PC-3 (cell line): Measurements from ENCODE around the gene ARHGAP26. TPM values are rescaled to one million over a fixed set of nuclear protein-coding genes. Genes with fewer than 3 reads are reported as not detected.

Source experiments
- ATAC-seq: fragments of 200-7000 bp; cut with Tn5 transposase; 2 replicates; pipeline ENCODE4 v1.9.1; 2020; ENCODE audit warnings: mild to moderate bottlenecking, moderate library complexity
- BruUV-seq: library from RNA; stranded (reverse); fragments of 400-500 nt; replicated peaks from 2 replicates; lab custom pipeline; 2021; lab: Mats Ljungman, UMichigan
- CTCF ChIA-PET: fragments of 300-600 bp; sonication (Branson Sonifier 250); formaldehyde crosslinking; loops from one replicate; lab custom pipeline; 2022; ENCODE audit warnings: antibody characterized with exemption; lab: Charles Lee
- POLR2A ChIA-PET: fragments of 300-600 bp; sonication (Branson Sonifier 250); formaldehyde crosslinking; loops from one replicate; lab custom pipeline; 2022; ENCODE audit warnings: antibody characterized with exemption; ENCODE audit not compliant: unreplicated experiment; lab: Charles Lee
- DNase-seq: peaks from one replicate; pipeline ENCODE4 v3.0.0-alpha.2; 2015
- H2AFZ ChIP-seq: fragments of 300-600 bp; sonication (generic); 2 replicates; pipeline ENCODE4 v1.6.0; 2016; ENCODE audit warnings: antibody characterized with exemption, low read length
- H3F3A ChIP-seq: fragments of 300-600 bp; sonication (generic); one replicate; pipeline ENCODE4 v1.6.0; 2017; ENCODE audit warnings: antibody characterized with exemption, low read length, control low read depth, mild to moderate bottlenecking; ENCODE audit not compliant: unreplicated experiment
- H3K27ac ChIP-seq: fragments of 300-600 bp; sonication (generic); 2 replicates; pipeline ENCODE4 v1.5.1; 2016; ENCODE audit warnings: mild to moderate bottlenecking, low read length
- H3K27me3 ChIP-seq: fragments of 300-600 bp; sonication (generic); 2 replicates; pipeline ENCODE4 v1.6.1; 2016; ENCODE audit warnings: low read length, mixed read lengths
- H3K36me3 ChIP-seq: fragments of 300-600 bp; sonication (generic); 2 replicates; pipeline ENCODE4 v1.6.1; 2016; ENCODE audit warnings: low read depth, mixed run types, low read length, mixed read lengths
- H3K4me1 ChIP-seq: fragments of 300-600 bp; sonication (generic); 2 replicates; pipeline ENCODE4 v1.5.1; 2016; ENCODE audit warnings: low read length; ENCODE audit not compliant: insufficient read depth
- H3K4me2 ChIP-seq: fragments of 300-600 bp; sonication (generic); 2 replicates; pipeline ENCODE4 v1.6.0; 2016; ENCODE audit warnings: low read length
- H3K4me3 ChIP-seq: fragments of 300-600 bp; sonication (generic); 2 replicates; pipeline ENCODE4 v1.5.1; 2016; ENCODE audit warnings: mild to moderate bottlenecking, low read length, mixed read lengths
- H3K79me2 ChIP-seq: fragments of 300-600 bp; sonication (generic); 2 replicates; pipeline ENCODE4 v1.6.1; 2017; ENCODE audit warnings: low read length, mixed read lengths
- H3K9ac ChIP-seq: fragments of 300-600 bp; sonication (generic); 2 replicates; pipeline ENCODE4 v1.6.0; 2016; ENCODE audit warnings: mild to moderate bottlenecking, low read length
- H3K9me2 ChIP-seq: fragments of 300-600 bp; sonication (generic); replicated peaks from 2 replicates; pipeline ENCODE4 v1.6.1; 2016; ENCODE audit warnings: mixed run types, low read length, mixed read lengths
- H3K9me3 ChIP-seq: fragments of 300-600 bp; sonication (generic); 2 replicates; pipeline ENCODE4 v1.6.1; 2016; ENCODE audit warnings: low read length, mixed read lengths
- H4K20me1 ChIP-seq: fragments of 300-600 bp; sonication (generic); 2 replicates; pipeline ENCODE4 v1.6.1; 2016; ENCODE audit warnings: low read length, mixed read lengths
- EZH2 ChIP-seq: fragments of 300-600 bp; sonication (generic); IDR thresholded peaks from one replicate; pipeline ENCODE4 v1.6.1; 2017; ENCODE audit warnings: antibody characterized with exemption, mild to moderate bottlenecking, low read length; ENCODE audit not compliant: unreplicated experiment
- EZH2phosphoT487 ChIP-seq: fragments of 300-600 bp; sonication (generic); IDR thresholded peaks from 2 replicates; pipeline ENCODE4 v1.6.1; 2018; ENCODE audit warnings: mild to moderate bottlenecking, antibody characterized with exemption, low read length, borderline replicate concordance
- intact Hi-C: fragments of 100-400 bp; cut with micrococcal nuclease; formaldehyde crosslinking; loops from 2 replicates; pipeline ENCODE4 v1.9.0; 2023
- total RNA-seq: library from RNA; depleted of rRNA; stranded (reverse); fragments of >200 nt; gene quantifications from 2 replicates; pipeline ENCODE4 v1.2.3, GENCODE V29; 2014
- TF ChIP-seq, protein P1 (sequence below): fragments of 300-600 bp; sonication (generic); conservative IDR thresholded peaks from 2 replicates; pipeline ENCODE4 v1.5.1; 2017; ENCODE audit warnings: antibody characterized with exemption, low read depth, mild to moderate bottlenecking, low read length

ARHGAP26 gene
- total RNA-seq, 1 experiment from 2014 or later, result 11.7 TPM

DNA sequence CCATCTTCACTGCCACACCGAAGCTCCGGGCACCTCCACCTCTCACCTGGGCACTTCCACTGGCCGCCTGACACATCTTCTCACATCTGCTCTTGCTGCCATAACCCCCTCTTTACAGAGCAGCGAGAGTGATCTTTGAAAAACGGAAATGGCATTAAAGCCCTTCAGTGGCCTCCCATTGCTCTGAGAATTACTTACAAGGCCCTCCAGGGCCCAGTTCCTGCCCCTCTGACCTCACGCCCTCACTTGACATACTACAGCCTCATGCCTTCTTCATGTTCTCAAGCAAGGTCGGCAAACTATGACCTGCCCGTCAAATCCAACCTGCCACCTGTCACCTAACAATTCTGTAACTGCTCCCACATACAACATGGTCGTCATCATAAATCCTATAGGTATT lies 446.0 kb downstream of the ARHGAP26 start:
- H3K27ac ChIP-seq, result no peak overlapping the region
- POLR2A ChIA-PET, result no interaction called here
- BruUV-seq, result no TSS peak

DNA sequence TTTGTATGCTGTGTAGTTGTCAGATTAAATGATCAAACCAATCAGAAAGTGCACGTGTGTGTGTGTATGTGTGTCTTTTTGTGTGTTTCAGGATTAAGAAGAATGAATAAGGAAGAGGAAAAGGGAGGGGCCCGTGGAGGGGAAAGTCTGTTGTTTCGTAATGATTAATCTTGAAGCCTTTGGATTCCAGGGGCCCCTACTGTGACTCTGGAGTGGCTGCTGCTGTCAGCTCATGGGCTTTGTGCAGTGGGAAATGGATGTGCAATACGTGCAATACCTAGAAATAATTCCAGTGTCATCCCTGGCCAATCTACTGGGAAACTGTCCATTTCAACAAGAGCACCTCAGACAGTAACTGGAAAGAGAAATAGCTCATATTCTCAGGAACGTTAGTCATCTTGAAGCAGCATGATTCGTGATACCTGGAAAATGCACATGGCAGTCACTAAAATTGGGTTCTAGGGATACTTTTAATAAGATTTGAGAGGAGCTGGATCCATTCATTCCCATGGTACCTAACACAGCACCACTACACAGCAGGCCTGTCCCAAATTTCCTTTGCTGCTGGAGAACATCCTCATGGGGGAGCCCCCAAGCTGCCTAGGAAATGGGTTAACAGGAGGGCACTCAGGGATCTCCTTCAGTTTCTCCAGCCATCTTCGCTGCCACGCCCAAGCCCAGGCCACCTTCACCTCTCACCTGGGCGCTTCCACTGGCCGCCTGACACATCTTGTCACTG lies 447.1 kb downstream of the ARHGAP26 start:
- H3K9ac ChIP-seq, result no peak overlapping the region
- no peak overlapping the region for H3K4me3 ChIP-seq
- ChIA-PET POLR2A (no interaction called here), CTCF (no interaction called here)
- no peaks in the 10 kb centered on the region for H4K20me1 ChIP-seq
- H3K27ac ChIP-seq, result no peak overlapping the region
- no peaks in the 10 kb centered on the region for H3K4me1 ChIP-seq
- no peak overlapping the region for H2AFZ ChIP-seq
- no peaks in the 10 kb centered on the region for H3K36me3 ChIP-seq
- intact Hi-C loops, result no loop called here
- ATAC-seq (no peak), DNase-seq (no peak)
- no peaks in the 10 kb centered on the region for H3K9me3 ChIP-seq
- H3K79me2 ChIP-seq, result no peaks in the 10 kb centered on the region
- no peak overlapping the region for H3K4me2 ChIP-seq
- H3K9me2 ChIP-seq, result no peaks in the 10 kb centered on the region
- no peaks in the 10 kb centered on the region for H3F3A ChIP-seq
- no TSS peak for BruUV-seq
- H3K27me3 ChIP-seq, result no peaks in the 10 kb centered on the region
- TF ChIP-seq EZH2 (no peak), EZH2phosphoT487 (no peak)
- TF ChIP-seq, protein P1, sequence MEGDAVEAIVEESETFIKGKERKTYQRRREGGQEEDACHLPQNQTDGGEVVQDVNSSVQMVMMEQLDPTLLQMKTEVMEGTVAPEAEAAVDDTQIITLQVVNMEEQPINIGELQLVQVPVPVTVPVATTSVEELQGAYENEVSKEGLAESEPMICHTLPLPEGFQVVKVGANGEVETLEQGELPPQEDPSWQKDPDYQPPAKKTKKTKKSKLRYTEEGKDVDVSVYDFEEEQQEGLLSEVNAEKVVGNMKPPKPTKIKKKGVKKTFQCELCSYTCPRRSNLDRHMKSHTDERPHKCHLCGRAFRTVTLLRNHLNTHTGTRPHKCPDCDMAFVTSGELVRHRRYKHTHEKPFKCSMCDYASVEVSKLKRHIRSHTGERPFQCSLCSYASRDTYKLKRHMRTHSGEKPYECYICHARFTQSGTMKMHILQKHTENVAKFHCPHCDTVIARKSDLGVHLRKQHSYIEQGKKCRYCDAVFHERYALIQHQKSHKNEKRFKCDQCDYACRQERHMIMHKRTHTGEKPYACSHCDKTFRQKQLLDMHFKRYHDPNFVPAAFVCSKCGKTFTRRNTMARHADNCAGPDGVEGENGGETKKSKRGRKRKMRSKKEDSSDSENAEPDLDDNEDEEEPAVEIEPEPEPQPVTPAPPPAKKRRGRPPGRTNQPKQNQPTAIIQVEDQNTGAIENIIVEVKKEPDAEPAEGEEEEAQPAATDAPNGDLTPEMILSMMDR, result no peak

More for the DNA sequence above, 446.0 kb downstream of the ARHGAP26 start:
- Histone ChIP-seq H3K9ac (no peak overlapping the region), H3K9me3 (no peaks in the 10 kb centered on the region), H3K27me3 (no peaks in the 10 kb centered on the region), H3K79me2 (no peaks in the 10 kb centered on the region), H3K36me3 (no peaks in the 10 kb centered on the region), H3K4me1 (no peaks in the 10 kb centered on the region), H2AFZ (no peak overlapping the region), H3K9me2 (no peaks in the 10 kb centered on the region), H3K4me3 (no peak overlapping the region), H3K4me2 (no peak overlapping the region), H4K20me1 (no peaks in the 10 kb centered on the region), H3F3A (no peaks in the 10 kb centered on the region)
- intact Hi-C loops, result no loop called here
- TF ChIP-seq EZH2phosphoT487, result no peak
- TF ChIP-seq, protein P1, result no peak
- no peak for TF ChIP-seq EZH2
- DNase-seq (no peak), ATAC-seq (no peak)
- CTCF ChIA-PET, result no interaction called here

DNA sequence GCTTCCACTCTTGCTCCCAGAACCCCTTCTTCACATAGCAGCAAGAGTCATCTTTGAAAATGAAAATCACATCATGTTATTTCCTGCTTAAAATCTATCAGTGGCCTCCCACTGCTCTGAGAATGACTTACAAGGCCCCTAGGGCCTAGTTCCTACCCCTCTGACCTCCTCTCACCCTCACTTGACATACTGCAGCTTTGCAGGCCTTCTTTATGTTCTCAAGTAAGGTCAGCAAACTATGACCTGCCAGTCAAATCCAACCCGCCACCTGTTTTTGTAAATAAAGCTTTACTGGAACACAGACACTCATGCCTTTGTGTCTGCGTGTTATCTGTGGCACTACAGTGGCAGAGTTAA lies 447.6 kb downstream of the ARHGAP26 start:
- no TSS peak for BruUV-seq
- H3K9ac ChIP-seq, result no peak overlapping the region
- no peaks in the 10 kb centered on the region for H3K79me2 ChIP-seq
- H3K9me3 ChIP-seq, result no peaks in the 10 kb centered on the region
- no peaks in the 10 kb centered on the region for H3K4me1 ChIP-seq
- H4K20me1 ChIP-seq, result no peaks in the 10 kb centered on the region
- POLR2A ChIA-PET, result no interaction called here
- no peaks in the 10 kb centered on the region for H3K27me3 ChIP-seq
- H3K4me2 ChIP-seq, result no peak overlapping the region
- ATAC-seq (no peak), DNase-seq (no peak)
- TF ChIP-seq, protein P1, result no peak
- TF ChIP-seq EZH2phosphoT487 (no peak), EZH2 (no peak)
- no peak overlapping the region for H3K27ac ChIP-seq
- CTCF ChIA-PET, result no interaction called here
- no peak overlapping the region for H2AFZ ChIP-seq
- H3K9me2 ChIP-seq, result no peaks in the 10 kb centered on the region
- intact Hi-C loops, result no loop called here
- no peaks in the 10 kb centered on the region for H3K36me3 ChIP-seq
- H3K4me3 ChIP-seq, result no peak overlapping the region
- H3F3A ChIP-seq, result no peaks in the 10 kb centered on the region
